ENCODE data around the gene BCAR3.

- TF ChIP-seq CTCF (IDR thresholded peaks at IDR 0.05) (no peak), POLR2A (IDR thresholded peaks at IDR 0.05) (no peak), POLR2AphosphoS5 (IDR thresholded peaks at IDR 0.05) (no peak)
These were observed 158.9 kb downstream of the BCAR3 start for GRCh38 chr1:93522721-93523120.
